H1 (cell line): ENCODE results near the gene ADAMTS1. TPM values are rescaled to one million over a fixed set of nuclear protein-coding genes. Genes with fewer than 3 reads are reported as not detected.
A peak's percentile ranks its signal among the peaks of the same experiment; 100 is the strongest.

Source experiments
- CTCF ChIA-PET: fragments of 300-600 bp; sonication (Branson Sonifier 250); formaldehyde crosslinking; loops from one replicate; lab custom pipeline; 2021; ENCODE audit not compliant: partially characterized antibody; lab: Charles Lee
- POLR2A ChIA-PET: fragments of 300-600 bp; sonication (Branson Sonifier 250); formaldehyde crosslinking; loops from one replicate; lab custom pipeline; 2021; ENCODE audit warnings: inconsistent platforms; ENCODE audit not compliant: partially characterized antibody; lab: Charles Lee
- DNase-seq, 2 experiments: peaks; one replicate each; pipeline versions ENCODE4 v3.0.0 to v3.0.0-alpha.2; 2010 to 2022; ENCODE audit warnings: low spot score in 2 of 2, low read depth in 1 of 2, mixed read lengths in 1 of 2
- FAIRE-seq: peaks from 2 replicates; lab custom pipeline; 2011; peaks lifted over from hg19 to GRCh38; lab: Jason Lieb, UNC
- H2AFZ ChIP-seq: 2 replicates; pipeline ENCODE4 v1.8.1; 2012; ENCODE audit warnings: low read length, inconsistent platforms
- H2AK5ac ChIP-seq: 2 replicates; pipeline ENCODE4 v1.6.1; 2013; ENCODE audit warnings: low read depth, low read length
- H2BK120ac ChIP-seq: replicated peaks from 2 replicates; pipeline ENCODE3; 2013; ENCODE audit warnings: low read depth, low read length, inconsistent platforms
- H2BK12ac ChIP-seq: 2 replicates; pipeline ENCODE4 v1.6.1; 2013; ENCODE audit warnings: low read depth, low read length
- H2BK15ac ChIP-seq: 2 replicates; pipeline ENCODE4 v1.6.1; 2013; ENCODE audit warnings: low read length
- H2BK20ac ChIP-seq: 2 replicates; pipeline ENCODE4 v1.6.1; 2013; ENCODE audit warnings: low read length
- H2BK5ac ChIP-seq: 2 replicates; pipeline ENCODE4 v1.6.1; 2013; ENCODE audit warnings: low read depth, low read length
- H3K14ac ChIP-seq: 2 replicates; pipeline ENCODE4 v1.6.1; 2013; ENCODE audit warnings: inconsistent platforms; ENCODE audit not compliant: insufficient read length
- H3K18ac ChIP-seq: 2 replicates; pipeline ENCODE4 v1.6.1; 2013; ENCODE audit warnings: low read length; ENCODE audit errors: extremely low read depth
- H3K23ac ChIP-seq: 2 replicates; pipeline ENCODE4 v1.6.1; 2013; ENCODE audit warnings: inconsistent platforms; ENCODE audit not compliant: insufficient read length
- H3K23me2 ChIP-seq: 2 replicates; pipeline ENCODE4 v1.6.1; 2013; ENCODE audit warnings: low read depth, low read length
- H3K27ac ChIP-seq: 2 replicates; pipeline ENCODE4 v1.6.1; 2011; ENCODE audit warnings: low read depth, low read length, inconsistent platforms
- H3K27me3 ChIP-seq, 4 experiments: replicated peaks in 1 of 4; 1 replicate in 1 of 4; 2 replicates in 3 of 4; pipeline versions ENCODE4 v1.6.1 to v1.8.1; 2011 to 2013; ENCODE audit warnings: low read length in 3 of 4, mild to moderate bottlenecking in 3 of 4, inconsistent platforms in 2 of 4, mixed read lengths in 2 of 4, moderate library complexity in 1 of 4; ENCODE audit not compliant: control insufficient read depth in 3 of 4, insufficient read depth in 3 of 4; ENCODE audit errors: extremely low read depth in 1 of 4
- H3K36me3 ChIP-seq, 4 experiments: 2 replicates each; pipeline versions ENCODE4 v1.6.1 to v1.8.1; 2011 to 2013; ENCODE audit warnings: mild to moderate bottlenecking in 4 of 4, low read length in 3 of 4, moderate library complexity in 2 of 4, control low read depth in 1 of 4, inconsistent platforms in 1 of 4; ENCODE audit not compliant: insufficient read depth in 4 of 4, control insufficient read depth in 2 of 4
- H3K4ac ChIP-seq: replicated peaks from 2 replicates; pipeline ENCODE3; 2013; ENCODE audit warnings: low read length, low read depth, mixed read lengths, inconsistent platforms; ENCODE audit not compliant: insufficient read length
- H3K4me1 ChIP-seq, 4 experiments: replicated peaks in 1 of 4; 1 replicate in 1 of 4; 2 replicates in 3 of 4; pipeline versions ENCODE4 v1.6.1 to v1.8.1; 2011 to 2013; ENCODE audit warnings: low read length in 3 of 4, inconsistent platforms in 2 of 4, mixed read lengths in 1 of 4; ENCODE audit not compliant: insufficient read depth in 4 of 4, control insufficient read depth in 3 of 4
- H3K4me2 ChIP-seq, 2 experiments: 2 replicates each; pipeline versions ENCODE4 v1.6.1 to v1.8.1; 2011 to 2013; ENCODE audit warnings: low read depth in 2 of 2, low read length in 2 of 2, control low read depth in 1 of 2, inconsistent platforms in 1 of 2, mild to moderate bottlenecking in 1 of 2; ENCODE audit not compliant: insufficient read depth in 1 of 2
- H3K4me3 ChIP-seq, 4 experiments: fragments of 200-600, 300-600 bp in 1 of 4; sonication (generic), shearing (Covaris generic), sonication (Bioruptor Twin) in 1 of 4; 2 replicates each; pipeline versions ENCODE4 v1.5.1 to v1.8.1; 2011 to 2016; ENCODE audit warnings: low read length in 4 of 4, low read depth in 3 of 4, control low read depth in 2 of 4, inconsistent platforms in 2 of 4, mild to moderate bottlenecking in 2 of 4, mixed read lengths in 1 of 4, moderate library complexity in 1 of 4; ENCODE audit not compliant: insufficient read depth in 2 of 4; ENCODE audit errors: extremely low read depth in 1 of 4
- H3K56ac ChIP-seq: replicated peaks from 2 replicates; pipeline ENCODE3; 2013; ENCODE audit warnings: low read depth, mild to moderate bottlenecking, mixed read lengths, low read length, inconsistent platforms; ENCODE audit not compliant: insufficient read length
- H3K79me1 ChIP-seq: 2 replicates; pipeline ENCODE4 v1.6.1; 2013; ENCODE audit warnings: low read depth, low read length, control low read depth
- H3K79me2 ChIP-seq, 2 experiments: 2 replicates each; pipeline versions ENCODE4 v1.6.1 to v1.8.1; 2012 to 2013; ENCODE audit warnings: low read length in 2 of 2, mild to moderate bottlenecking in 2 of 2, inconsistent platforms in 1 of 2; ENCODE audit not compliant: insufficient read depth in 2 of 2, control insufficient read depth in 1 of 2
- H3K9ac ChIP-seq, 4 experiments: replicated peaks in 1 of 4; 1 replicate in 1 of 4; 2 replicates in 3 of 4; pipeline versions ENCODE4 v1.6.1 to v1.8.1; 2011 to 2013; ENCODE audit warnings: low read depth in 3 of 4, low read length in 3 of 4, control low read depth in 2 of 4, mild to moderate bottlenecking in 2 of 4, moderate library complexity in 2 of 4, inconsistent platforms in 1 of 4; ENCODE audit errors: extremely low read depth in 1 of 4
- H3K9me3 ChIP-seq, 2 experiments: 2 replicates each; pipeline versions ENCODE4 v1.6.1 to v1.8.1; 2012 to 2013; ENCODE audit warnings: mild to moderate bottlenecking in 2 of 2, moderate library complexity in 2 of 2, control low read depth in 1 of 2, inconsistent platforms in 1 of 2, low read depth in 1 of 2, low read length in 1 of 2, mixed read lengths in 1 of 2; ENCODE audit not compliant: insufficient read depth in 2 of 2
- H4K20me1 ChIP-seq, 2 experiments: replicated peaks in 1 of 2; 2 replicates each; pipeline versions ENCODE3 to v1.8.1; 2011 to 2013; ENCODE audit warnings: inconsistent platforms in 2 of 2, low read length in 2 of 2, mild to moderate bottlenecking in 1 of 2; ENCODE audit not compliant: insufficient read depth in 2 of 2, control insufficient read depth in 1 of 2
- H4K5ac ChIP-seq: 2 replicates; pipeline ENCODE4 v1.6.1; 2013; ENCODE audit warnings: low read length, low read depth, mixed read lengths, inconsistent platforms; ENCODE audit not compliant: insufficient read length
- H4K8ac ChIP-seq: 2 replicates; pipeline ENCODE4 v1.8.0; 2013; ENCODE audit warnings: mild to moderate bottlenecking, moderate library complexity, low read length, inconsistent platforms; ENCODE audit not compliant: insufficient read depth; ENCODE audit errors: extremely low read depth
- H4K91ac ChIP-seq: replicated peaks from 2 replicates; pipeline ENCODE3; 2013; ENCODE audit warnings: low read length, mixed read lengths, inconsistent platforms; ENCODE audit not compliant: insufficient read length
- BACH1 ChIP-seq: IDR thresholded peaks from 2 replicates; pipeline ENCODE4 v1.6.1; 2012; ENCODE audit warnings: low read length, improper control_type of control experiment
- BCL11A ChIP-seq, 2 experiments: IDR thresholded peaks; one replicate each; pipeline ENCODE4 v1.6.1; 2011; ENCODE audit warnings: low read depth in 2 of 2, low read length in 2 of 2, mild to moderate bottlenecking in 2 of 2
- CBX8 ChIP-seq: fragments of 300-800, 300-1000 bp; sonication (generic); IDR thresholded peaks from 2 replicates; pipeline ENCODE4 v1.7.1; 2016; ENCODE audit warnings: low read depth, low read length, borderline replicate concordance
- CREB1 ChIP-seq: IDR thresholded peaks from 2 replicates; pipeline ENCODE4 v1.6.1; 2012; ENCODE audit warnings: inconsistent platforms
- FOSL1 ChIP-seq: IDR thresholded peaks from 2 replicates; pipeline ENCODE4 v1.6.1; 2011; ENCODE audit warnings: mild to moderate bottlenecking, low read depth, low read length, moderate library complexity; ENCODE audit not compliant: insufficient read depth
- GABPA ChIP-seq: IDR thresholded peaks from 2 replicates; pipeline ENCODE4 v1.6.1; 2011; ENCODE audit warnings: mild to moderate bottlenecking, low read length, moderate library complexity, borderline replicate concordance; ENCODE audit not compliant: insufficient read depth
- HDAC2 ChIP-seq, 2 experiments: fragments of 300-600 bp in 1 of 2; sonication (generic) in 1 of 2; IDR thresholded peaks; 2 replicates each; pipeline ENCODE4 v1.6.1; 2011 to 2012; ENCODE audit warnings: low read depth in 2 of 2, low read length in 2 of 2, mild to moderate bottlenecking in 2 of 2, moderate library complexity in 2 of 2, borderline replicate concordance in 1 of 2, inconsistent platforms in 1 of 2
- JUND ChIP-seq: IDR thresholded peaks from 2 replicates; pipeline ENCODE4 v1.6.1; 2011; ENCODE audit warnings: mild to moderate bottlenecking, improper control_type of control experiment, low read length
- KDM1A ChIP-seq: fragments of 200-600, 300-600 bp; sonication (generic); IDR thresholded peaks from 2 replicates; pipeline ENCODE4 v1.7.1; 2016; ENCODE audit warnings: mild to moderate bottlenecking, low read length, borderline replicate concordance
- KDM5A ChIP-seq: fragments of 200-600 bp; IDR thresholded peaks from 2 replicates; pipeline ENCODE4 v1.7.1; 2012; ENCODE audit warnings: mild to moderate bottlenecking, low read length, inconsistent platforms, mixed read lengths
- MAFK ChIP-seq: IDR thresholded peaks from 2 replicates; pipeline ENCODE4 v1.6.1; 2012; ENCODE audit warnings: low read depth, mild to moderate bottlenecking, improper control_type of control experiment, low read length
- POLR2A ChIP-seq, 2 experiments: IDR thresholded peaks; 1 replicate in 1 of 2; 2 replicates in 1 of 2; pipeline ENCODE4 v1.6.1; 2011; ENCODE audit warnings: low read depth in 2 of 2, low read length in 2 of 2, mild to moderate bottlenecking in 2 of 2; ENCODE audit errors: control extremely low read depth in 1 of 2
- RXRA ChIP-seq: IDR thresholded peaks from 2 replicates; pipeline ENCODE4 v1.6.1; 2011; ENCODE audit warnings: low read depth, mild to moderate bottlenecking, low read length, moderate library complexity; ENCODE audit not compliant: insufficient read depth
- SP1 ChIP-seq: IDR thresholded peaks from 2 replicates; pipeline ENCODE4 v1.6.1; 2011; ENCODE audit warnings: low read depth, low read length
- WGBS, 2 experiments: shearing (Covaris generic) in 1 of 2; methylation state at CpG; one replicate each; pipeline versions ENCODE4 v1.1.6 to v1.1.7; 2013 to 2015; ENCODE audit warnings: low lambda C conversion rate in 2 of 2, mixed read lengths in 2 of 2, inconsistent platforms in 1 of 2, low coverage in 1 of 2, missing lambda C conversion rate in 1 of 2; ENCODE audit not compliant: insufficient replicate concordance in 2 of 2, insufficient coverage in 1 of 2, insufficient read length in 1 of 2; ENCODE audit errors: extremely low coverage in 1 of 2, missing lambda C conversion rate in 1 of 2; 5-methylcytosine and 5-hydroxymethylcytosine counted together
- polyA plus RNA-seq, 7 experiments: library from polyadenylated mRNA; depleted of rRNA in 3 of 7; stranded (reverse) in 5 of 7; unstranded in 2 of 7; fragments of >200 nt in 5 of 7; fragments of 200-250 nt in 2 of 7; gene quantifications; 1 replicate in 5 of 7; 2 replicates in 1 of 7; 4 replicates in 1 of 7; pipeline versions ENCODE4 v1.2.1 to v1.2.3, GENCODE V29; 2011 to 2013; ENCODE audit warnings: missing spikeins in 2 of 7, mixed read lengths in 2 of 7
- total RNA-seq: library from RNA; stranded (reverse); fragmentation: NEBNext Ultra II Directional; extraction: Animal tissue kit (Norgen Biotek cat#: 25700); gene quantifications from 2 replicates; pipeline ENCODE4 v1.2.1, GENCODE V29; 2021

The ADAMTS1 gene
- total and polyA plus RNA-seq, 2 of the 8 experiments (the other 6 are each of a cell fraction or from before 2014, with no cell fraction given), result 10.7 to 22.4 TPM

DNA sequence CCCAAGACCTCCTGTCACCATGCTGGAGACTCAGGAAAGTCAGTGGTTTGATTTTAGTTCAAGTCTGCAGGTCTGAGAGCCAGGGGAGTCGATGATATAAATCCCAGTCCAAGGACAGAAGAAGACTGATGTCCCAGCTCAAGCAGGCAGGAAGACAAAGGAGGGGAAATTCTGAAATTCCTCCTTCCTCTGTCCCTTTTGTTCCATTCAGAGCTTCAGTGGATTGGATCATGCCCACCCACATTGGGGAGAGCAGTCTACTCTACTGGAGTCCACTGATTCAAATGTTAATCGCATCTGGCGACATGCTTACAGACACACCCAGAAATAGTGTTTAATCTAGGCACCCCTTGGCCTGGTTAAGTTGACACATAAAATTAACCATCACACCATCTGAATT, 7.2 kb upstream of the ADAMTS1 start:
- Histone ChIP-seq H3K4ac (no peak overlapping the region), H3K18ac (peak overlapping the region; percentile 9; the same call in 1 of the 2 replicates), H2BK12ac (no peak overlapping the region), H3K9ac (no peak overlapping the region; a peak in 1 of 7 replicates), H3K23ac (no peak overlapping the region), H3K14ac (no peak overlapping the region), H2AK5ac (no peak overlapping the region), H3K4me3 (no peak overlapping the region), H4K8ac (no peak overlapping the region), H4K5ac (no peak overlapping the region), H3K27me3 (no peaks in the 10 kb centered on the region; a peak in 2 of 7 replicates), H3K27ac (no peak overlapping the region), H4K20me1 (no peaks in the 10 kb centered on the region), H3K36me3 (no peaks in the 10 kb centered on the region), H4K91ac (no peak overlapping the region), H2BK5ac (peak overlapping the region; percentile 18; the same call in 1 of the 2 replicates), H3K79me2 (no peaks in the 10 kb centered on the region), H3K23me2 (no peaks in the 10 kb centered on the region), H3K56ac (no peak overlapping the region), H2BK20ac (no peak overlapping the region), H2BK15ac (no peak overlapping the region), H3K4me1 (peaks cover 0 to 11% (median 6%) of the 10 kb centered on the region in 4 experiments; a peak in 5 of 7 replicates), H3K9me3 (no peaks in the 10 kb centered on the region), H3K79me1 (no peaks in the 10 kb centered on the region), H2BK120ac (no peak overlapping the region), H3K4me2 (peak overlapping the region in 1 of 2 experiments; percentile 23; a peak in 2 of 4 replicates), H2AFZ (no peak overlapping the region)
- ChIA-PET POLR2A (no interaction called here), CTCF (interaction anchor here (0.7 to 2.8 kb wide), 6 partner anchors 8 to 1893 kb away, joined by 3 to 9 read pairs (median 4); partner anchors contain the start of gene ADAMTS1)
- WGBS, 2 experiments, result 70% methylated on average over 3 of the region's 3 CpGs; no CpG with 5 or more reads in 1 of the 2 experiments
- no peak for DNase-seq
- peak; percentile 74 for FAIRE-seq
- no peak for TF ChIP-seq JUND
- TF ChIP-seq MAFK, result no peak
- no peak for TF ChIP-seq SP1
- TF ChIP-seq BACH1, result no peak
- TF ChIP-seq KDM1A, result no peak
- TF ChIP-seq POLR2A (IDR thresholded peaks at IDR 0.05; ENCODE audit: control extremely low read depth in 1 of 2, low read depth in 2 of 2, low read length in 2 of 2), result no peak
- TF ChIP-seq HDAC2 (IDR thresholded peaks at IDR 0.05; ENCODE audit: borderline replicate concordance in 1 of 2, low read depth in 2 of 2, low read length in 2 of 2), result no peak
- no peak for TF ChIP-seq GABPA
- no peak for TF ChIP-seq KDM5A
- no peak for TF ChIP-seq BCL11A (IDR thresholded peaks at IDR 0.05; ENCODE audit: low read depth in 2 of 2, low read length in 2 of 2)
- no peak for TF ChIP-seq RXRA
- no peak for TF ChIP-seq FOSL1
- no peak for TF ChIP-seq CBX8
- TF ChIP-seq CREB1, result no peak
